ENCODE data around the gene SLC9A9. TPM values are rescaled to one million over a fixed set of nuclear protein-coding genes. Genes with fewer than 3 reads are reported as not detected.
A peak's percentile ranks its signal among the peaks of the same experiment; 100 is the strongest.

SLC9A9 gene
- total RNA-seq, 8 experiments from 2014 or later, result 0.29 to 11.3 (median 5.9) TPM

DNA sequence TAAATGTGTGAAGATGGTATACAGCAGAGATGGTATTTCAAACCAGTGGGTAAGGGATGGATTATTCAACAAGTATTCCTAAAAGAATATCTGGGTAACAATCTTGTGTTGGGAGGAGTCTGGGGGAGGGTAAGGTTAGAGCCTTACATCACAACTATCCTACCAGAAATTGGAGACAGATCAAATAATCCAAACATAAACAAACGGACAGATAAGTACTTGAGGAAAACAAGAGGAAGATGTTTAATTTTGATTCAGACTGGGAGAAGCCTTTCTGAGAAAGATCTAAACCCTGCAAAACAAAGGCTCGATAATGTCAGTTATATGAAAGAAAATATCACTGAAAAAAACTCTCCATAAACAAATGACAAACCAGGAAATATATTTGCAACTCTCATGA, 77.9 kb downstream of the SLC9A9 start:
- H3K4me1 ChIP-seq (replicated peaks in 1 of 2), result peaks cover 5 to 7% of the 10 kb centered on the region in 2 donors
- H3K4me3 ChIP-seq, result no peak overlapping the region
- ATAC-seq (replicated peaks in 6 of 8), result no peak
- H3K27ac ChIP-seq, result no peak overlapping the region
- in situ Hi-C loops (cut with MboI; ENCODE audit: low pct_unique_long_range_greater_than_20kb in 2 of 9, low sequenced_read_pairs in 9 of 9, unreplicated experiment in 9 of 9), result loop anchor here in 1 of 9 experiments (25.0 kb wide), 2 partner anchors 433 to 633 kb away; no protein-coding TSS in a partner anchor
- 50 to 100% (median 71%) methylated on average over 2 of the region's 2 CpGs; no CpG with 5 or more reads in 2 of the 10 experiments for WGBS, 10 experiments

DNA sequence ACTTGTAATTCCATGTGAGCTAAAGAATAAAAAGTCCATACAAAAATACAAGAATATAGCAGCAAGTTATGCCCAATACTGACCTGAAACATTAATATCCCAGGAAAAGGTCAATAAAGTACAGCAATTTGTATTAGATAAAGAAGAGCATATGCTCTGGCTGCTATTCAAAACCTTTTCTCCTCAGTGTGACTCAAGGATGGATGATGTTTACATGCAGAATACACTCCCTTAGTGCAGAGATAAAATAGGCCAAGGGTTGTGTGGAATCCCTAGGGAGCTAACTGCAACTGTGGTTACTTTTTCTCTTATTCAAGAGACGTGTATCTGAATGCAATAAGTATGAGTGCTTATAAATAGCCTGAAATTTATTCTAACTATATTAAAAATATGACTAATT, 78.7 kb downstream of the SLC9A9 start:
- no peak overlapping the region for H3K4me3 ChIP-seq
- in situ Hi-C loops (cut with MboI; ENCODE audit: low pct_unique_long_range_greater_than_20kb in 2 of 9, low sequenced_read_pairs in 9 of 9, unreplicated experiment in 9 of 9), result loop anchor here in 1 of 9 experiments (25.0 kb wide), 2 partner anchors 432 to 632 kb away; no protein-coding TSS in a partner anchor
- no peak overlapping the region for H3K27ac ChIP-seq
- peak in 7 of 8 experiments; percentile 62 to 99 (median 95) for ATAC-seq (replicated peaks in 6 of 8)
- 0 to 29% (median 17%) methylated on average over 1 of the region's 1 CpG; no CpG with 5 or more reads in 3 of the 10 experiments for WGBS, 10 experiments
- H3K4me1 ChIP-seq (replicated peaks in 1 of 2), result peaks cover 5 to 7% of the 10 kb centered on the region in 2 donors

DNA sequence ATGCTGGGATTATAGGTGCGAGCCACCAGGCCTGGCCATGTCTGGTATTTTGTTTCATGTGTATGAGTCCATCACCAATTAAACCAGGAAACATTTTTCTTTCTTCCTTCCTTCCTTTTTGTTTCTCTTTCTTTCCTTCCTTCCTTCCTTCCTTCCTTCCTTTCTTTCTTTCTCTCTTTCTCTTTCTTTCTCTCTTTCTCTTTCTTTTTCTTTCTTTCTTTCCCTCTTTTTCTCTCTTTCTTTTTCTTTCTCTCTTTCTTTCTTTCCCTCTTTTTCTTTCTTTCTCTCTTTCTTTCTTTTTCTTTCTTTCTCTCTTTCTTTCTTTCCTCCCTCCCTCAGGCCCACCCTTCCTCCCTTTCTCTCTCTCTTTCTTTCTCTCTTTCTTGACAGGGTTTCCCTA, 83.4 kb downstream of the SLC9A9 start:
- no peak overlapping the region for H3K4me3 ChIP-seq
- no peak for ATAC-seq (replicated peaks in 6 of 8)
- peaks cover 5% of the 10 kb centered on the region in 2 donors for H3K4me1 ChIP-seq (replicated peaks in 1 of 2)
- in situ Hi-C loops (cut with MboI; ENCODE audit: low pct_unique_long_range_greater_than_20kb in 2 of 9, low sequenced_read_pairs in 9 of 9, unreplicated experiment in 9 of 9), result loop anchor here in 1 of 9 experiments (25.0 kb wide), 2 partner anchors 428 to 628 kb away; no protein-coding TSS in a partner anchor
- WGBS, 10 experiments, result 60 to 100% (median 88%) methylated on average over 1 of the region's 1 CpG; no CpG with 5 or more reads in 4 of the 10 experiments
- no peak overlapping the region for H3K27ac ChIP-seq

GRCh38 chr3:143763564-143764162, 84.6 kb downstream of the SLC9A9 start:
- Histone ChIP-seq H3K4me1 (replicated peaks in 1 of 2) (no peaks in the 10 kb centered on the region), H3K4me3 (no peak overlapping the region), H3K27ac (no peak overlapping the region)
- ATAC-seq (replicated peaks in 6 of 8), result peak in 3 of 8 experiments; percentile 30 to 39 (median 31)
- in situ Hi-C loops (cut with MboI; ENCODE audit: low pct_unique_long_range_greater_than_20kb in 2 of 9, low sequenced_read_pairs in 9 of 9, unreplicated experiment in 9 of 9), result loop anchor here in 1 of 9 experiments (25.0 kb wide), 2 partner anchors 426 to 626 kb away; no protein-coding TSS in a partner anchor

DNA sequence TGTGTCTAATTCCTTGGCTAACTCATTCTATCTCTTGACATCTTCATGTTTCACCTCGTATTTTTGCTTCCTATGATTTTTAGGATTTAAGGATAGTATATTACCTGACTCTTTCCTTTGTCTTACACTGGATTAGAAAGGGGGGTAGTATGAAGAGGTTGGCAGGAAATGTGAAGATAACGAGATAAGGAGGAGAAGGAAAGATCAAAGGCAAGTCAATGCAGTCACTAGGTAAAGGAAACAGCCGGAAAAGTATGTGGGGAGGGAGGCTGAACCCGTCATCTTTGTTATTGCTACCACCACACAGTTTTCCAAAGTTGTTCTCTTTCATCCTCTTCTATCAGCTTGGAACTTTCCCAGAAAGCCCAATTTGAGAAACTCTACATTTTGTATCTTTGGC, 90.6 kb downstream of the SLC9A9 start:
- Histone ChIP-seq H3K4me3 (no peak overlapping the region), H3K27ac (no peak overlapping the region), H3K4me1 (replicated peaks in 1 of 2) (no peaks in the 10 kb centered on the region)
- in situ Hi-C loops (cut with MboI; ENCODE audit: low pct_unique_long_range_greater_than_20kb in 2 of 9, low sequenced_read_pairs in 9 of 9, unreplicated experiment in 9 of 9), result loop anchor here in 1 of 9 experiments (25.0 kb wide), 2 partner anchors 420 to 620 kb away; no protein-coding TSS in a partner anchor
- no peak for ATAC-seq (replicated peaks in 6 of 8)
- WGBS, 10 experiments, result 56 to 88% (median 77%) methylated on average over 2 to 4 of the region's 4 CpGs; no CpG with 5 or more reads in 2 of the 10 experiments

DNA sequence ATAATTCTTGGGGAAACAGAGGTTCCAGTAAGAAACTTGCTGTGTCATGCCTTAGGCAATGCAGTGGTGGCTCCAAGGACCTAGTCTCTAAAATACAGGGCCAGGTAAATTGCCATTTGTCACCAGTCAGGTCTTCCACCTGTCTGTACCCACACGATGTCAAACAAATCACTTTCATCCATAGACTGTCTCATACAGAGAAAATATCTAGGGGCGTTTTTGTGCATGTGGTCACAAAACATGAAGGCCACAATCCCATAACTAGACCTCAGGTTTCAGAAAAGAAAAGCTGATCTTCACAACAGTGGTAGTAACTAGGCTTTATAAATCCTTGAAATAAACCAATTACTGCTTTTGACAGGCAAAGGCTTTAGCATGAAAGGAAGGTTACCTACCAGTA, 92.3 kb downstream of the SLC9A9 start:
- WGBS, 10 experiments, result 60 to 100% (median 70%) methylated on average over 1 to 2 of the region's 2 CpGs; no CpG with 5 or more reads in 3 of the 10 experiments
- no peaks in the 10 kb centered on the region for H3K4me1 ChIP-seq (replicated peaks in 1 of 2)
- in situ Hi-C loops (cut with MboI; ENCODE audit: low pct_unique_long_range_greater_than_20kb in 2 of 9, low sequenced_read_pairs in 9 of 9, unreplicated experiment in 9 of 9), result loop anchor here in 1 of 9 experiments (25.0 kb wide), 2 partner anchors 419 to 619 kb away; no protein-coding TSS in a partner anchor
- ATAC-seq (replicated peaks in 6 of 8), result no peak
- no peak overlapping the region for H3K27ac ChIP-seq
- H3K4me3 ChIP-seq, result no peak overlapping the region

DNA sequence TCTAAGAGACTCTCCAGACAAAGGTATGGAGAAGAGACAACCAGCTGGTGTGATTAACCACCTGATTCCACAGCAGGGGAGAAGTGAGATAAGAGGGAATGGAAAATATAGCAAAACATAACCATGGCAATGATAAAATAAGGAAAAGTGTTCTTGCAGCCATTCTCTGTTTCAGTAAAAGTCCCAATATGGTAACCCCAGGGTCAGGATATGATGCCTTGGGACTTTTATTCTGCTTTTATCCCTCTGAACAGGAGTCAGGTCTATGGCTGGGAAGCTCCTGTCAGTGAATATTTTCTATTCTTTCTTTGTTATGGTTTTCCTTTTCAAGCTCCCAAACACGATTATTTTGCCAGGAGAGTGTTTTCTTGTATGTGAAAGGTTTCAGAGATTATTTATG, 94.2 kb downstream of the SLC9A9 start:
- H3K4me1 ChIP-seq (replicated peaks in 1 of 2), result no peaks in the 10 kb centered on the region
- in situ Hi-C loops (cut with MboI; ENCODE audit: low pct_unique_long_range_greater_than_20kb in 2 of 9, low sequenced_read_pairs in 9 of 9, unreplicated experiment in 9 of 9), result loop anchor here in 1 of 9 experiments (25.0 kb wide), 2 partner anchors 417 to 617 kb away; no protein-coding TSS in a partner anchor
- ATAC-seq (replicated peaks in 6 of 8), result no peak
- H3K27ac ChIP-seq, result no peak overlapping the region
- no peak overlapping the region for H3K4me3 ChIP-seq
- 0 to 60% (median 27%) methylated on average over 1 of the region's 1 CpG; no CpG with 5 or more reads in 2 of the 10 experiments for WGBS, 10 experiments

DNA sequence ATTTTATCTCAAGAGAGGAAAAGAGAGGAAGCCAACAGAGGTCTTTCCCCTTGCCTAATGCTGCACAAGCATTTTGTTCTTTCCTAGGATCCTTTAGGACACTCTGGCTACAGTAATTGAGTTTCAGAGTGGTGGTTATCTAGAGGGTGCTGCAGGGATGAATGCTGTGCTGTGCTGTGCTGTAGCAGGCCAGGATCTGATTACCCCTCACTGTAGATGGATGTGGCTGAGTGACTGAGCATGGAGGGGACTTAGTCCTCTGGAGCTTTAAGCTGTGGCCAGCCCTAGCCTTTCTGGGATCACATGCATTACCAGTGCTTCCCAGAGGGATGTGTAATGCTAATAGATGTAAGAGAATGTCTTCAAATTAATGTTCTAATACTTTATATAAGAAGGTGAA, 94.8 kb downstream of the SLC9A9 start:
- no peak overlapping the region for H3K27ac ChIP-seq
- in situ Hi-C loops (cut with MboI; ENCODE audit: low pct_unique_long_range_greater_than_20kb in 2 of 9, low sequenced_read_pairs in 9 of 9, unreplicated experiment in 9 of 9), result loop anchor here in 1 of 9 experiments (25.0 kb wide), 2 partner anchors 416 to 616 kb away; no protein-coding TSS in a partner anchor
- no peaks in the 10 kb centered on the region for H3K4me1 ChIP-seq (replicated peaks in 1 of 2)
- no peak overlapping the region for H3K4me3 ChIP-seq
- peak in 1 of 8 experiments; percentile 20 for ATAC-seq (replicated peaks in 6 of 8)

GRCh38 chr3:143753006-143753405, 95.3 kb downstream of the SLC9A9 start:
- in situ Hi-C loops (cut with MboI; ENCODE audit: low pct_unique_long_range_greater_than_20kb in 2 of 9, low sequenced_read_pairs in 9 of 9, unreplicated experiment in 9 of 9), result loop anchor here in 1 of 9 experiments (25.0 kb wide), 2 partner anchors 416 to 616 kb away; no protein-coding TSS in a partner anchor
- peak in 3 of 8 experiments; percentile 23 to 52 (median 45) for ATAC-seq (replicated peaks in 6 of 8)
- 0 to 100% (median 77%) methylated on average over 1 of the region's 1 CpG; no CpG with 5 or more reads in 3 of the 10 experiments for WGBS, 10 experiments

GRCh38 chr3:143751643-143752178, 96.6 kb downstream of the SLC9A9 start:
- no peaks in the 10 kb centered on the region for H3K4me1 ChIP-seq (replicated peaks in 1 of 2)
- in situ Hi-C loops (cut with MboI; ENCODE audit: low pct_unique_long_range_greater_than_20kb in 2 of 9, low sequenced_read_pairs in 9 of 9, unreplicated experiment in 9 of 9), result loop anchor here in 1 of 9 experiments (25.0 kb wide), 2 partner anchors 414 to 614 kb away; no protein-coding TSS in a partner anchor
- no peak for ATAC-seq (replicated peaks in 6 of 8)
- H3K27ac ChIP-seq, result no peak overlapping the region
- 77 to 100% (median 86%) methylated on average over 1 to 3 of the region's 4 CpGs; no CpG with 5 or more reads in 5 of the 10 experiments for WGBS, 10 experiments
- H3K4me3 ChIP-seq, result no peak overlapping the region

More at GRCh38 chr3:143753006-143753405, 95.3 kb downstream of the SLC9A9 start:
- Histone ChIP-seq H3K4me1 (replicated peaks in 1 of 2) (no peaks in the 10 kb centered on the region), H3K4me3 (no peak overlapping the region), H3K27ac (no peak overlapping the region)

GRCh38 chr3:143750841-143751240, 97.4 kb downstream of the SLC9A9 start:
- WGBS, 10 experiments, result 33 to 100% (median 81%) methylated on average over 1 to 2 of the region's 2 CpGs; no CpG with 5 or more reads in 2 of the 10 experiments
- in situ Hi-C loops (cut with MboI; ENCODE audit: low pct_unique_long_range_greater_than_20kb in 2 of 9, low sequenced_read_pairs in 9 of 9, unreplicated experiment in 9 of 9), result loop anchor here in 1 of 9 experiments (25.0 kb wide), 2 partner anchors 414 to 614 kb away; no protein-coding TSS in a partner anchor
- no peaks in the 10 kb centered on the region for H3K4me1 ChIP-seq (replicated peaks in 1 of 2)
- no peak overlapping the region for H3K27ac ChIP-seq
- no peak overlapping the region for H3K4me3 ChIP-seq
- no peak for ATAC-seq (replicated peaks in 6 of 8)

DNA sequence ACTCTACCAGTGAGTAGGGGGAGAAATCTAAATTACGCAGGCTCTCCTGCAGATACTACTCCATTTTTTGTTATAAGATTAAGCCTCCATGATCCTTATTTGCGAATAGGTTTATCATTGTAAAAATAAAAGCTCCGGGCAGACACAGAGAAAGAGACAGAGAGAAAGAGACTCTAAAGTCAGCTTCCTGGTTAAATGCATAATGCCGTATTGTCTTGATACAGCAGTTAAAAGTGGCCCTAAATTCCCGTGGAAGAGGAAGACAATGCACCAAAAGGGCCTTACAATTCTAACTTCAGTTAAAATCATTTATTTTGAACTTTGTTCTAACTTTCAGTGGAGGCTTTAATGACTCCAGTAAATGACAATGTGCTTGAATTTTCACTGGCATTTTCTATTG, 98.3 kb downstream of the SLC9A9 start:
- in situ Hi-C loops (cut with MboI; ENCODE audit: low pct_unique_long_range_greater_than_20kb in 2 of 9, low sequenced_read_pairs in 9 of 9, unreplicated experiment in 9 of 9), result loop anchor here in 1 of 9 experiments (25.0 kb wide), 2 partner anchors 413 to 613 kb away; no protein-coding TSS in a partner anchor
- ATAC-seq (replicated peaks in 6 of 8), result no peak
- H3K27ac ChIP-seq, result no peak overlapping the region
- WGBS, 10 experiments, result 36 to 100% (median 69%) methylated on average over 3 to 5 of the region's 5 CpGs; no CpG with 5 or more reads in 1 of the 10 experiments
- H3K4me3 ChIP-seq, result no peak overlapping the region
- H3K4me1 ChIP-seq (replicated peaks in 1 of 2), result no peaks in the 10 kb centered on the region

GRCh38 chr3:143737065-143737464, 111.2 kb downstream of the SLC9A9 start:
- 9 to 100% (median 92%) methylated on average over 2 of the region's 2 CpGs; no CpG with 5 or more reads in 2 of the 10 experiments for WGBS, 10 experiments
- peaks cover 0 to 5% of the 10 kb centered on the region in 2 donors for H3K4me1 ChIP-seq (replicated peaks in 1 of 2)
- in situ Hi-C loops (cut with MboI; ENCODE audit: low pct_unique_long_range_greater_than_20kb in 2 of 9, low sequenced_read_pairs in 9 of 9, unreplicated experiment in 9 of 9), result no loop called here
- no peak overlapping the region for H3K4me3 ChIP-seq
- no peak overlapping the region for H3K27ac ChIP-seq
- ATAC-seq (replicated peaks in 6 of 8), result no peak

Data from motor neuron (in vitro differentiated cells).